ENCODE measurements around the gene SPECC1. TPM values are rescaled to one million over a fixed set of nuclear protein-coding genes. Genes with fewer than 3 reads are reported as not detected.

Gene SPECC1
- total and polyA plus RNA-seq, 8 donors, result 6.1 to 38.3 (median 7.1) TPM

DNA sequence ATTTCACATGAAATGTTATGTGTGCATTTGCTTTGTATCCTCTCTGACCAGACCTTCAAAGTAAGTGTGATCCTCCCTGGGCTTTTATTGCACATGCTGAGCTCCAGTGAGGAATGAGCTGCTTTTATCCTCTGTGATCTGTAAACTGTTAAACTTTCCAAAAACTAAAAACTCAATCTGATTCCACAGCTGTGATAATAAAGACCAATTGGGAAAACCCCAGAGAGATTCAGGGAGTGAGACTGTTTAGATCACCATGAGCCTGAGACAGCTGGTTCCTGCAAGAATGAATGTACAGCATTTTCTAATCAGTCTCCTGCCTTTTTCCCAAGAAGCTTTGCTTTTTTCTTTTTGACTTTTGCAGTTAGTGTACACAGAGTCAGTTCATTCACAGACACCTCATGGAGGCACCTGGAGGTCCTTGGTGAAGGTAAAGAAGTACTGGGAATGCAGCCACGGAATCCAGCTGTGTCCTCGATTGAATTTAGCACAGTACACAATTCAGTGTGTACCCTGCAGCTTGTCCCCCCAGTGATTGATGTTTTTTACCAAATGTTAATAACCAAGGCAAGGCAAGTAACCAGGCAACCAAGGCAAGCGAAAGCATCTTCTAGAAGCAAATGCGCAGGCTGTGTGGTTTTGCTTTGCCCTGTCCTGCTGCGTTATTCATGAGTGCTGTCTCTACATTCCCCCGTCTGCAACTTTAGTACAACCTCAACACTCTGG, 275.6 kb downstream of the SPECC1 start:
- no peak overlapping the region for H3K4me3 ChIP-seq
- intact Hi-C loops (cut with DNase I), result no loop called here
- no peak overlapping the region for H3K27ac ChIP-seq
- DNase-seq (no peak), ATAC-seq (no peak)
- H3K27me3 ChIP-seq, result no peaks in the 10 kb centered on the region
- no peaks in the 10 kb centered on the region for H3K9me3 ChIP-seq
- H3K4me1 ChIP-seq, result peaks cover 0 to 17% of the 10 kb centered on the region in 2 donors
- peaks cover 0 to 3% of the 10 kb centered on the region in 2 donors for H3K36me3 ChIP-seq
- TF ChIP-seq, protein P1, sequence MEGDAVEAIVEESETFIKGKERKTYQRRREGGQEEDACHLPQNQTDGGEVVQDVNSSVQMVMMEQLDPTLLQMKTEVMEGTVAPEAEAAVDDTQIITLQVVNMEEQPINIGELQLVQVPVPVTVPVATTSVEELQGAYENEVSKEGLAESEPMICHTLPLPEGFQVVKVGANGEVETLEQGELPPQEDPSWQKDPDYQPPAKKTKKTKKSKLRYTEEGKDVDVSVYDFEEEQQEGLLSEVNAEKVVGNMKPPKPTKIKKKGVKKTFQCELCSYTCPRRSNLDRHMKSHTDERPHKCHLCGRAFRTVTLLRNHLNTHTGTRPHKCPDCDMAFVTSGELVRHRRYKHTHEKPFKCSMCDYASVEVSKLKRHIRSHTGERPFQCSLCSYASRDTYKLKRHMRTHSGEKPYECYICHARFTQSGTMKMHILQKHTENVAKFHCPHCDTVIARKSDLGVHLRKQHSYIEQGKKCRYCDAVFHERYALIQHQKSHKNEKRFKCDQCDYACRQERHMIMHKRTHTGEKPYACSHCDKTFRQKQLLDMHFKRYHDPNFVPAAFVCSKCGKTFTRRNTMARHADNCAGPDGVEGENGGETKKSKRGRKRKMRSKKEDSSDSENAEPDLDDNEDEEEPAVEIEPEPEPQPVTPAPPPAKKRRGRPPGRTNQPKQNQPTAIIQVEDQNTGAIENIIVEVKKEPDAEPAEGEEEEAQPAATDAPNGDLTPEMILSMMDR (IDR thresholded peaks at IDR 0.05), result no peak

DNA sequence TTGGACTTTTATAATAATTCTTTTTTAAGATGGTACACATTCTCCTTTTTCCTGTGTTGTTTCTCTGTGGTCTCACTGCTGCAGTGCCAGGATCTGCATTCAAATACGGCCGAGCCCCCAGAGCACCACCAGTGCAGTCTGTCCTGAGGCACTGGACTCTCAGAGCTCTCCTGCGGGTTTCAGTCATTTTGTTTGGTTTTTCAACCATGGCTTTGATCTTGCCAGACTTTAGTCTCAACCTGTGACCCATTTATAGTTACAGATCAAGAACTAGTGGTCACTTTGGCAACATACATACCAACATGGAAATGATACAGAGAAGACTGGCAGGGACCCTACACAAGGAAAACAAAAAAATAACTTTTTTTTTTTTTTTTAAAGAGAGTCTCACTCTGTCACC, 280.8 kb downstream of the SPECC1 start:
- intact Hi-C loops (cut with DNase I), result no loop called here
- H3K4me3 ChIP-seq, result no peak overlapping the region
- H3K36me3 ChIP-seq, result peaks cover 0 to 3% of the 10 kb centered on the region in 2 donors
- DNase-seq (no peak), ATAC-seq (no peak)
- H3K27ac ChIP-seq, result no peak overlapping the region
- no peaks in the 10 kb centered on the region for H3K4me1 ChIP-seq
- H3K27me3 ChIP-seq, result no peaks in the 10 kb centered on the region
- TF ChIP-seq, protein P1 (IDR thresholded peaks at IDR 0.05), result no peak
- H3K9me3 ChIP-seq, result no peaks in the 10 kb centered on the region

DNA sequence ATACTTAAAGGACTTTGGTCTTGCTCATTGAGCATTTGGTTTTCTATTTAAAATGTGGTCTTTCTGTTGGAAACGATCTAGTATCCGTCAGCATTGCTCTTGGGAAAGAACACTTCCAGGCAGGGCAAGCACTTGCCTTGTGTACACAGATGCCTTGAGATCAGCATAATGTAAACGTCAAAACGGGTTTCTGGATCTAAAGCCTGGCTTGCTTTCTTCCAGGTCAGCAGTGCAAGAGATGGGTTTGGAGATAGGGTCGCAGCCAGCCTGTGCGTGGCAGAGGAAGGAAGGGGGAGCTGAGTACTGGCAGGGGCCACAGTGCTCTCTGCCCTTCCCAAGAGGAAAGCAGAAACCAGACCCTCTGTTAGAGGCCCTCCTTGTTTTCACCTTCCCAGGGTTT, 282.7 kb downstream of the SPECC1 start:
- DNase-seq (no peak), ATAC-seq (no peak)
- Histone ChIP-seq H3K27ac (no peak overlapping the region), H3K9me3 (no peaks in the 10 kb centered on the region), H3K4me3 (no peak overlapping the region), H3K27me3 (no peaks in the 10 kb centered on the region), H3K4me1 (no peaks in the 10 kb centered on the region), H3K36me3 (no peaks in the 10 kb centered on the region)
- TF ChIP-seq, protein P1 (IDR thresholded peaks at IDR 0.05), result no peak
- intact Hi-C loops (cut with DNase I), result no loop called here

DNA sequence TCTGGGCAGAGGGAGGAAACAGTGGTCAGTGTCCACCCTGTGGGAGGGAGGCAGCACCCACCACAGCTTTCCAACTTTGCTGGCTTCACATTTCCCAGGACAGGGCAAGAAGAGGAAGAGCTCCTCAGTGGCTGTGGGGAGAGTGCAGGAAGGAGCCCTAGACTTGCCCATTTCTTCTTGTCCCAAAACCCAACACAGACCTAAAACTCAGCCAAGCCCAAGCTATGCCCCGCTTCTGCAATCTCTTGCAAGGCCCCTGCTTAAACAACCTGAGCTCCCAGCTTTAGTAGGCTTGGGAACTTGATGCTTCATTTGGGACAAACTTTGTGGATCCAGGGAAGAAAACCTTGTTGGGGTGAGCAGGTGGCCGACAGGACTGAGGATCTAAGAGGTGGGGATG, 284.3 kb downstream of the SPECC1 start:
- ATAC-seq (no peak), DNase-seq (no peak)
- no peaks in the 10 kb centered on the region for H3K9me3 ChIP-seq
- H3K36me3 ChIP-seq, result no peaks in the 10 kb centered on the region
- no peak overlapping the region for H3K4me3 ChIP-seq
- H3K27me3 ChIP-seq, result no peaks in the 10 kb centered on the region
- no peak overlapping the region for H3K27ac ChIP-seq
- intact Hi-C loops (cut with DNase I), result no loop called here
- TF ChIP-seq, protein P1 (IDR thresholded peaks at IDR 0.05), result no peak
- no peaks in the 10 kb centered on the region for H3K4me1 ChIP-seq

DNA sequence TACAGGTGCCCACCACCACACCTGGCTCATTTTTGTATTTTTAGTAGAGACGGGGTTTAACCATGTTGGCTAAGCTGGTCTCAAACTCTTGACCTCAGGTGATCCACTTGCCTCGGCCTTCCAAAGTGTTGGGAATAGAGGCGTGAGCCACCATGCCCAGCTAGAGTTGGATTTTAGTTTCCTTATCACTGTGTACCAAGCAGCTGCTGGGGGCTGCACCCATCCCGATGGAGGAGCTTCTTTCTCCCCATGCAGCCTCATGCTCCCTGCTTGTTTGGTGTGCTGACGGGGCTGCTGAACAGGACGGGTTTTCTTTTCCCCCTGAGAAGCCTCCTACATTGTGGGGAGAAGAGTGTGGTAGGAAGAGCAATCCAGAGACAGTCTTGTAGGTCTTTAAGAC, 285.0 kb downstream of the SPECC1 start:
- intact Hi-C loops (cut with DNase I), result no loop called here

More for the DNA sequence above, 285.0 kb downstream of the SPECC1 start:
- H3K9me3 ChIP-seq, result no peaks in the 10 kb centered on the region
- no peaks in the 10 kb centered on the region for H3K36me3 ChIP-seq
- DNase-seq, result no peak
- TF ChIP-seq, protein P1 (IDR thresholded peaks at IDR 0.05), result no peak
- ATAC-seq, result no peak
- H3K27me3 ChIP-seq, result no peaks in the 10 kb centered on the region
- H3K4me1 ChIP-seq, result no peaks in the 10 kb centered on the region
- H3K27ac ChIP-seq, result no peak overlapping the region
- H3K4me3 ChIP-seq, result no peak overlapping the region
